ENCODE results near the gene CHD1.

DNA sequence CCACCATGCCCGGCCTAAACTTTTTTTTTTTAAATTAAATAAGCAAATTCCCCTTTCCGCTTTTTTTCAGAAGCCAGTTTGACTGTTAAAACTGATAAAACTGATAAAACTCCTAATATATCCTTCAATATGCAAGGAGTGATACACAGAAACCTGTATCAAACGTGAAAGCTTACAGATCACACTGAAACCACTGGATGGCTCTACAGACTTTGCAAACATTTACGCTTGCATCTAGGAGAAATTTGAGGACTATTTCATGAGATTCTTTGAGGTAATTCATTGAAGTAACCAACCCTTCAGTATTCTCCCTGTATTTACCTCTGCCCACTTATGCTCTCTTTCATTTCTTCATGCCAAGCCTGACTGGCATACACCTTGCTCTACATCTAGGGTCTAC, 40.6 kb upstream of the CHD1 start:
- TF ChIP-seq, protein P1, sequence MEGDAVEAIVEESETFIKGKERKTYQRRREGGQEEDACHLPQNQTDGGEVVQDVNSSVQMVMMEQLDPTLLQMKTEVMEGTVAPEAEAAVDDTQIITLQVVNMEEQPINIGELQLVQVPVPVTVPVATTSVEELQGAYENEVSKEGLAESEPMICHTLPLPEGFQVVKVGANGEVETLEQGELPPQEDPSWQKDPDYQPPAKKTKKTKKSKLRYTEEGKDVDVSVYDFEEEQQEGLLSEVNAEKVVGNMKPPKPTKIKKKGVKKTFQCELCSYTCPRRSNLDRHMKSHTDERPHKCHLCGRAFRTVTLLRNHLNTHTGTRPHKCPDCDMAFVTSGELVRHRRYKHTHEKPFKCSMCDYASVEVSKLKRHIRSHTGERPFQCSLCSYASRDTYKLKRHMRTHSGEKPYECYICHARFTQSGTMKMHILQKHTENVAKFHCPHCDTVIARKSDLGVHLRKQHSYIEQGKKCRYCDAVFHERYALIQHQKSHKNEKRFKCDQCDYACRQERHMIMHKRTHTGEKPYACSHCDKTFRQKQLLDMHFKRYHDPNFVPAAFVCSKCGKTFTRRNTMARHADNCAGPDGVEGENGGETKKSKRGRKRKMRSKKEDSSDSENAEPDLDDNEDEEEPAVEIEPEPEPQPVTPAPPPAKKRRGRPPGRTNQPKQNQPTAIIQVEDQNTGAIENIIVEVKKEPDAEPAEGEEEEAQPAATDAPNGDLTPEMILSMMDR (IDR thresholded peaks at IDR 0.05): no peak
- TF ChIP-seq POLR2A (IDR thresholded peaks at IDR 0.05): no peak
- TF ChIP-seq POLR2AphosphoS5 (IDR thresholded peaks at IDR 0.05): no peak

Data from prostate gland (tissue), 2 donors.